HG02852 (cell line): ENCODE measurements around the gene HLA-DOA.

Experiments
- ATAC-seq: cut with Tn5 transposase; IDR thresholded peaks from one replicate; pipeline ENCODE4 v1.9.1; 2021; ENCODE audit warnings: mild to moderate bottlenecking, moderate library complexity; ENCODE audit not compliant: unreplicated experiment

HLA-DOA gene

DNA sequence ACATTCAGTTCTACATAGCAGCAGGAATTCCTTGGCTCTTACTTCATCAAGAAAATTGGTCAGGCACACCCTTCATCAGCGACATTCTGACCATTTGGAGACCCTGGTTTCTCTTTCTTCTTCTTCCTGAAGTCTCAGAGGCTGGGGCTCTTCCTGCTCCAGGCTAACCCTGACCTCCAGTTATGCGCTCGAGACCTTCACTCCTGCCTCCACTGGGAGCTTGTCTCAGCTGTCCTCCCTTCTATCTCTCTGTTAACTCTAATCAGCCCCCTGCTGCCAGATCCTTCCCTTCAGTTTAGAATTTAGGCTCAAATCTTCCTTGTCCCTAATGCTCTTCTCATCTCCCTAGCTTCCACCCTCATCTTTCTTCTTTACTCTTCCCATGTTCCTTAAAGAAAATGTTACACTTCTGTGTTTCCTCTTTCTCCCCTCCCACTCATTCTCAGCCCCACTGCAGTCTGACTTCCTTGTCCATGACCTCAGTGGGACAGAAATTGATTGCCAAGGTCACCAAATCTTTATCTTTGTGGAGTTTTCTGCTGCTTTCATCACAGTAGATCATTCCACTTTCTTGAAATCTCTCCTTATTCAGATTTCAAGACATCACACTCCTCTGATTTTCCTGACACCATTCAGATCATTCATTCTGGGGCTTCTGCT lies 8.4 kb upstream of the HLA-DOA start:
- no peak for ATAC-seq

DNA sequence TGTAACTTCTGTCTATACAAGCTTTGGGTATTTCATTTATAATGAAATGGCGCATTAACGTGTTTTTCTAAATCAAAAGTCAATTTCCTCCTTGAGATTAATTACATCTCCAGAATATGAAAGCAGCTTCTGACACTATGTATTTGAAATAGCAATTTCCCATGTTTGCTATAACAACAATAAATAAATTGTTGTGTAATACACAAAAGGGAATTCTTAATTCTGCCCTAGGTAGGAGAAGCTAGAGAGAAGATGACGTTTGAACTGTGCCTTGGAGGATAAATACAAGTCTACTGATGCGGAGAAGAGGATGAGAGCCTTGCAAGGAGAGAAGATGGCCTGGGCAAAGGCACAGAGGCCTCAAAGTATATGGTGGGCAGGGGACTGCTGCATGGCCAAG lies 7.6 kb upstream of the HLA-DOA start:
- ATAC-seq, result no peak

DNA sequence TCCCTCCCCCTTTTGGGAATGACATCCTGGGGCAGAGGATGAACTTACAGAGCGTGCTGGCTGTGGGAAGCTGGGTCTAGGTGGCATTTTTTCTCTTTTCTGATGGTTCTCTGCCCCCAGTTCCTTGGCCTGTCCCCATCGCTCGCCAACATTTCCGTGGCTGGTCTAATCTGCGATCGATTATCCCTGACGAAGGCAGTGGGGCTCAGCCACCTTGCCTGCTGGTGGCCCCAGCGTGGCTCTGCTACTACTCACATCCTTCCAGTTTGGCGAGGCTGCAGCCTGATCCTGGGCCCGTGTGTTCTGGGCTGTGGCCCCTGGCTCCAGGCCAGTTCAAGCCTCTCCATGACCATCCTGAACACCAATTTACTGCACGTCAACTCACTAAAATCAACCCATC lies 6.4 kb upstream of the HLA-DOA start:
- no peak for ATAC-seq

DNA sequence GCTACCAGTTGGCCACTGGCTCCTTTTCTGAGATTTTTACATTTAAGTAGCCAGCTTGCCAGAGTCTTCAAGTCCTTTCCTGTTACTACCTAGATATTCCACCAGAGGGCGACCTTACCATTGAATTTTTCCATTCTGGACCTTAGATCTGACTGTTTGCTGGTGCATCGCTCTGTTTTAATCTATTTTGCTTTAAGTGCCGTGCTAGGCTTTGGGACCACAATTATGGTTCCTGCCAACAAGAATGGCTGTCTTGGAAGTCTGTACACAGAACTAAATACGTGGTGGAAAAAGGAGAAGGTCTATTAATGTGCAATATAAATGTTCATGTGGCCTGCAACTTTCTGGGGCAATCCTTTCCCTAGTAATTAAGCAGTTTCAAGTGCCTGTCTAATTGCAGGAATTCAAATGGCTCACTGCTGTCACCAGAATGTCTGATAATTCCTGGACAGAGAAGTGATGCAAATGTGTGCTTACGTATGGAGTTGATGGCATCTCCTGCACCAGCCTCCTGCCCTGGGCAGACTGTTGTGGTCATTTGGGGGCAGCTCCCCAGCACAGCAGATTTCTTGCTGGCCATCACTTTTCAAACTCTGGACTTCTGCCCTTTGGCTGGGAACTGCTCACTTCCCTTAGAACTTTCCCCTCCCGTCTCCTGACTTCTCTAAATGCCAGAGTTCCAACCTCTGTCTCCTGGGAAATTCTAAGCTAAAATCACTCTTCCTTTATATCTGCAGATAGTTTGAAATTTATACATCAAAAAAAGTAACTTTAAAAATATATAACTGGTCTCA lies 5.6 kb upstream of the HLA-DOA start:
- no peak for ATAC-seq

- no peak for ATAC-seq
Measured at GRCh38 chr6:33013608-33014007, 4.2 kb upstream of the HLA-DOA start.

DNA sequence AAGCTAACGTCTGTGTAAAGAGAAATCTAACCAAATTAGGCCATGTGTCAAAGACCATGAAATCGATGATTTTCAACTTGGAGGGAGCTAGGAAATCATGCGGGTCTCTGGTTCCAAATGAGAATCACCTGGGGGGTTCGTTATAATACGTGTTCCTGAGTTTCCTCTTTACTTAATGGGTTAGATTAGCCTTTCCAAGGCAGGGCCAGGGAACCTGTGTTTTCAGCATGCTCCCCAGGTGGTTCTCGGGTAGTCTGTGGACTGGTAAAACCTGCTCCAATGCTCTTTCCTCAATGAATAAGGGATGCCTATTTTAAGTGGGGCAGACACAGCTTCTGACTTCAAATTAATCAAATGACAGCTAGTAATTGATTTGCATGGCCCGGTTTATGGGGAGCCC lies 965 bp upstream of the HLA-DOA start:
- no peak for ATAC-seq

- no peak for ATAC-seq
Measured at GRCh38 chr6:33007831-33008400, 1.5 kb downstream of the HLA-DOA start.

DNA sequence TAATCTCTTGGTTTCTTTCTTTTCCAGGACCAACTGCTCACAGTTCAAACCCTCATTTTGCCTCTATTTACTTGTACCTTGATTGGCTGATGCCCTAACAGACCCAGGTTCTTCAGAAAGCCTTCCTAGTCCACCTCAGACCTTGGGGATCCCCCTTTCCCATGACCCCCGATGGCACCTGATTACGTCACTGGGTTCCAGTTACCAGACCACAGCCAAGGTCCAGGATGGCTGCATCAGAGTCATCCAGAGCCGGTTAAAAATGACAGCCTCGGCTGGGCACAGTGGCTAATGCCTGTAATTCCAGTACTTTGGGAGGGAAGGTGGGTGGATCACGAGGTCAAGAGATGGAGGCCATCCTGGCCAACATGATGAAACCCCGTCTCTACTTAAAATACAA lies 4.5 kb downstream of the HLA-DOA start:
- no peak for ATAC-seq

GRCh38 chr6:33001685-33002084 lies 7.7 kb downstream of the HLA-DOA start:
- ATAC-seq, result no peak

- ATAC-seq, result no peak
Measured at GRCh38 chr6:33000055-33000454, 9.3 kb downstream of the HLA-DOA start.

GRCh38 chr6:32995448-32995847 lies 13.9 kb downstream of the HLA-DOA start:
- no peak for ATAC-seq

DNA sequence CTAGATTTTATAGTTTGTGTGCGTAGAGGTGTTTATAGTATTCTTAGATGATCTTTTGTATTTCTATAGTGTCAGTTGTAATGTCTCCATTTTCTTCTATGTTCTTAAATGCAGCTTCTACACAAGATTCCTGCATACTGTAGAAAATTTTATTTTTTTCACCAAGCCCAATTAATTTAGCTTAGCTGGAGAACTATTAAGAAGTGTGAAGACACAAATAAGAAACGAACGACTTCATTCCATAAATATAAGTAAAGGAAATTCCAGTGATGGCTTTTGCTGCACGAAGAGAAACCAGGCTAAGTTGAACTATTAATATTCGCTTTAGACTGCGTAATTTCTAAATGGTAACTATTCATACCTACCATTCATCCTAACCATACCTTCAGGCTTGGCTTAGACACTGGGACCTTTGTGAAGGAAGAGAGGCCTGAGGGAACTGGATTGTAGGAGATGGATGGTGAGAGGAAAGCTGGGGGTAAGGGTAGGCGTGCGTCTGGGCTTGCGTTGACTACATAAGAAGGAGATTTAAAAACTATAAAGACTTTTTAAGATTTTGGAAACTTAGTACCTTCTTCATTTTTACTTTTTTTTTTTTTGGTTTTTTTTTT lies 15.9 kb downstream of the HLA-DOA start:
- ATAC-seq, result no peak

- ATAC-seq, result no peak
Measured at GRCh38 chr6:32991972-32992371, 17.4 kb downstream of the HLA-DOA start.

DNA sequence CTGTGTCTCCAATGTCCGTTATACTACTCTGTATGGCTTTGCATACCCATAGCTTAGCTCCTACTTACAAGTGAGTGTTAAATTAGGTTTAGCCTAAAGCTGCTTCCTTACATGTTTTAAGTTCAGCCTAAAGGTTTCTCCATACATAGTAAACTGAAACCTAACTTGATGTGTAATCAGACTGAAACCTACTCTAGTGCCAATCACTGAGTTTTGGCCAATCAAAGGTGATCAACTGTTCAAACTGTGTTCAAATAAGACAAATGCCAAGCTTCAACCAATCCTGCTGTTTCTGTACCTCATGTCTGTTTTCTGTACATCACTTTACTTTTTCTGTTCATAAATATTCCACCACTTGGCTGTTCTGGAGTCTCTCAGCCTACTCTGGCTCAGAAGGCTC lies 20.0 kb downstream of the HLA-DOA start:
- ATAC-seq, result no peak

DNA sequence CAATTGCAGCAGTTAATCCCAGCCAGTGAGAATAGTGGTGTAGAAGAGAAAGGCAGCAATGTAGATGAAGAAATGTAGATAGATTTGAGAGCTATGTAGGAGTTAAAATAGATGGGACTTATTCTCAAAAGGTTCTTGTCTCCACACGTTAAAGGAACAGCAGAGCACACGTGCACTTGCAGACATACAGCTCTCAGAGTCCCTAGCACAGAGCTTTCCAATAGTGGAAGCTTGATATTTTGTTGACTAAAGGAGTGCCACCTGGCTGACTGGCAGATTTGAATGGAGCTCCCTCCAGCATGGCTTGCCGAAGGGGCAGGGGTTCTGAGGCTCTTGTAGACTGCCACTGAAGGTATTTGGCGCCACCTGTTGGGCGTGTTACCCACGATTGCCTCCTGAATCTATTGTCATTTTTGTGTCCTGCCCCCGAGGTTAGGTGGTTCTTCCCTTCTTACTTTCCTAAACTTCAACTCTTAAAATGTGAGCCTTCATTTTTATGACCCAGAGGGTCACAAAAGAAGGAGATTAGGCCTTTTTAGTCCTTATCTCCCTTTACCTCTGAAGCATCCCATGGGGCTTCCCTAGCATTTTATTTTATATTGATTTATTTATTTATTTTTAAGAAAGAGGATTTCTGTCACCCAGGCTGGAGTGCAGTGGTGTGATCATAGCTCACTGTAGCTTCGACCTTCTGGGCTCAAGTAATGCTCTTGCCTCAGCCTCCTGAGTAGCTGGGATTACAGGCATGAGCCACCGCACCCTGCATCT lies 24.6 kb downstream of the HLA-DOA start:
- no peak for ATAC-seq

- no peak for ATAC-seq
Measured at GRCh38 chr6:32983964-32984621, 25.3 kb downstream of the HLA-DOA start.

- ATAC-seq, result no peak
Measured at GRCh38 chr6:32983493-32983848, 25.9 kb downstream of the HLA-DOA start.

- ATAC-seq, result no peak
Measured at GRCh38 chr6:32982702-32983492, 26.5 kb downstream of the HLA-DOA start.

- ATAC-seq, result no peak
Measured at GRCh38 chr6:32982084-32982701, 27.2 kb downstream of the HLA-DOA start.
